NCI-H226 (cell line): ENCODE results near the gene ACER2.

Source experiments
- DNase-seq: peaks from one replicate; pipeline ENCODE4 v3.0.0-alpha.2; 2015

Gene ACER2

GRCh38 chr9:19456996-19457692 is 48.3 kb downstream of the ACER2 start:
- peak; percentile 49 for DNase-seq

DNA sequence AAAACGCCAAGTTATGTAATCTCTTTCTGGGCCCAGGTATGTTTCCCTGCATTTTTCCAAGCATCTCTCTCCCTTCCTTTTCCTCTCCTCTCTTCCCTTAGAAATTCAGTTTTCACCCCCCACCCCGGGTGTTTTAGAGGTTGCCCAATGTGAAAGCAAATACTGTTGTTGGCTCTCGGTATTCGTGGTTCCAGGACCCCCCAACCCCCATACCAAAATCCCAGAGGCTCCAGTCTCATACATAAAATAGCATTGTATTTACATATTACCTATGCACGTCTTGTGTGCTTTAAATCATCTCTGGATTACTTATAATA is 48.8 kb downstream of the ACER2 start:
- DNase-seq: no peak

GRCh38 chr9:19460243-19460642 is 51.4 kb downstream of the ACER2 start:
- no peak for DNase-seq

- DNase-seq: no peak
Measured at GRCh38 chr9:19461135-19461534, 52.3 kb downstream of the ACER2 start.

DNA sequence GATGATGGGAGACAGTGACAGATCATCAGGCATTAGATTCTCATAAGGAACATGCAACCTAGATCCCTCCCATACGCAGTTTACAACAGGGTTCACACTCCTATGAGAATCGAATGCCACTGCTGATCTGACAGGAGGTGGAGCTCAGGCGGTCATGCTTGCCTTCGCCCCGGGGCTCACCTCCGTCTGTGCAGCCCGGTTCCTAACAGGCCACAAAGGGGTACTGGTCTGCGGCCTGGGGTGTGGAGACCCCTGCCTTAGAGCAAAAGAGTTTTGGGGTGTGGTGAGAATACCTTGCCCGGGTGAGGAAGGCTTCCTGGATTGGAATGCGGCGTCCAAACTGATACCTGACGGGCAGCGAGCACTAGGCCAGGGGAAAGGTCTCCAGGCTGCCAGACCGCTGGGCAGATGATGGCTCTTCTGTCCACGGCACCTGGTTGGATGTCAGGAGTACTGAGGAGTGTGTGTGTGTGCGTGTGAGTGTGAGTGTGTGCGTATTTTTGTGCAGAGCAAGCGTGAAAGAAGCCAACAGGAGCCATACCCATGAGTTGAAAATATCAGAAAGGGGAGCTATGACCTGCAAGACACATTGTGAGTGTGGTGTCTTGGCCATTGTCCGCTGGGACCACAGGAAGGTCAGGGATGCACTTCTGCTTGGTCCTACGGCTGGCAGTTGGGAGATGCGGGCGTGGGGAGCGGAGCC is 55.4 kb downstream of the ACER2 start:
- DNase-seq: no peak

GRCh38 chr9:19464764-19465585 is 56.2 kb downstream of the ACER2 start:
- peak; percentile 68 for DNase-seq

DNA sequence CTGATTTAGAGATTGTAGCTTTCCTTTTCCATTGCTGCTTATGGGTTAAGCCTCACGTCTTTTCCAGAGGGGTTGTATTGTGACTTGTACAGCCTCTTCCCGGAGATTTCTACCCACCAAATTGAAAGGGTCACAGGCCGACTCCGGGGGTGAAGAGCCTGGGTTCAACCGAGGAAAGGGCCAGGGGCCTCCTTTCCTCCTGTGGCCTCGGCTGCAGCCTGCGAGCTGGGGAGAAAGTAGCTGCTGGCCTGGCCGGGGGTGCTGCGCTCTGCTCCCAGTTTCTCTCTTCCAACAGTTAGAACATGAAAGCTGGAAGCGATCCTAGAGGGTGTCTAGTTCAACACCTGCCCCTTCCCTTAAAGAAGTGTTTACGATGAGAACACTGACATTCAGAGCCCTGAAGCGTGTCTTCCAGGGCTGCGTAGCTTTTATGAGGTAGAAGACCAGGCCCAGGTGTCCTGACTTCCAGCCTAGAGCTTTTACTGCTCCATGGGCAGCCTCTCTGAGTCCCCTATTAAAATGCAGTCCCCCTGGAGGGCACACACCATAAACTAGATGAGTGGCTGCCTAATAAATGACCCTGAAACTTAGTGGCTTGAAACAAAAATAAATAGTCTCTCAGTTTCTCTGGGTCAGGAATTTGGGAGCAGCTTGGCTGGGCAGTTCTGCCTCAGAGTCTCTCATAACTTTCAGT is 56.9 kb downstream of the ACER2 start:
- no peak for DNase-seq

GRCh38 chr9:19466280-19466639 is 57.5 kb downstream of the ACER2 start:
- DNase-seq: no peak

DNA sequence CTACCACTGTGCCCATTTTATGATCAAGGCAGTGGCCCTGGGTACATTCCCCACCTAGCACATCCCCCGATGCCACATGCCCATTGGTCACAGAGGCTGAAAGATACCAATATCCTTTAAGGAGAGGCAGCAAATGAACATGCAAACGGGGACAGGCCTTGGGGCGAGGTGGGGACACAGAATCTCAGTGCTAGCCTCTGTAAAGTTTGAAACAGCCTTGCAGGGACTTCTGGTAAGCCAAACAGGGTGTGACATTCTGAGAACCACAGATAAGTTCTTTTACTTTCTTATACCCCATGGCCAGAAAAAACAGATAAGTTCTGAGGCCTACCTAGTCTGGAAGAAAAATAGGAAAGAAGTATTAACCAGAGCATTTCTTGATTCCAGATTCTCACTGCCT is 60.5 kb downstream of the ACER2 start:
- no peak for DNase-seq

GRCh38 chr9:19470567-19470966 is 61.8 kb downstream of the ACER2 start:
- DNase-seq: no peak

GRCh38 chr9:19470981-19471650 is 62.3 kb downstream of the ACER2 start:
- DNase-seq: no peak

GRCh38 chr9:19471737-19472648 is 63.2 kb downstream of the ACER2 start:
- DNase-seq: peak; percentile 19

GRCh38 chr9:19473605-19474004 is 64.8 kb downstream of the ACER2 start:
- DNase-seq: no peak

- DNase-seq: no peak
Measured at GRCh38 chr9:19479874-19480273, 71.1 kb downstream of the ACER2 start.

DNA sequence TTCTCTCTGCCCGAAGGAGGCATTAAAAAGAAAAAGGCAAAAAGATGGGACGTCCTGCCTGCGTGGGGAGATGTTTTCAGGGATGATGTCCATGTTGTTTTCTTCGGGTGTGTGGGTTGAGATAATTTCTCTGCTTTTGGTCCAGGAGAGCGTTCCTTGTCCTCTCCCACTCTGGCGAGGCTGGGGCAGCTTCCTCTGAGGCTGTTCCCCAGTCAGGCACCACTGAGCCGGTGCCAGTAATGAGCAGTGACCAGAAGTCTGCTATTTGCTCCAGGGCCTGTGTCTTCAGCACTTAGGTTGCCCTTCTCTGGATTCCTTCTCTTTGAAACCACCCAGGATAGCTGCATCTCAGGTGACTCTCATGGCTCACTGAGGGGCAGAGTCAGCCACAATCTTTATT is 71.5 kb downstream of the ACER2 start:
- DNase-seq: no peak

DNA sequence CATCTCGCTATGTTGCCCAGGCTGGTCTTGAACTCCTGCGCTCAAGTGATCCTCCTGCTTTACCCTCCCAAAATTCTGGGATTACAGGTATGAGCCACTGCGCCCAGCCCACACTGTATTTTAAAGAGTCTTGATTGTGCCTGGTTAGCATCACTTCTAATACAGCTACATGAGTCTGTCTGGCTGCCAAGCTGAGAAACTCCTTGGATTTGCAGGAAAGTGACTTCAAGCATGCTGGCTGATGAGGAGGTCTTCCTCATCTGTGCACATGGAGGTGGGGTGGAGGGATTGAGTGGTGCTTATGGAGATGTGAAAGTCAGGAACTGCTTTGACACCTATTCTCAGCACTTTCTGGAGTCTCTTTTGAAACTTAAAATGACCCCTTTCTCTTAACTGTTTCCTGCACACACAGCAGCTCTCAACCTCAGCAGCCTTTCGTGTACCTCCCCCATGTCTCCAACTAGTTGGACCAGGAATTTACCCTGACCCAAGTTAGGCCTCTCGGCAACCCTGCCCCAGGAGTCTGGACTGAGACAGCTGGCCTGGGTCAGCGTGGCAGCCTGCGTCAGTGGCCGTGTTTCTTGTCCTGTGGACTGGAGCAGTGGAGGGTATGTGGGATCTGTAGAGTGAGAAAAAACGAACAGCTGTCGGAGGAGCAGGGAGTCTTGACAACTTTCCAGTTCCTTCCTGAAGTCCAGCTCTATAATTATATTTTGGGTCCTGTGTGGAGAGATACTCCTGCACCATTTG is 72.5 kb downstream of the ACER2 start:
- DNase-seq: no peak

GRCh38 chr9:19481971-19482404 is 73.2 kb downstream of the ACER2 start:
- DNase-seq: no peak

GRCh38 chr9:19484699-19485098 is 75.9 kb downstream of the ACER2 start:
- no peak for DNase-seq

- DNase-seq: no peak
Measured at GRCh38 chr9:19485193-19485592, 76.4 kb downstream of the ACER2 start.

DNA sequence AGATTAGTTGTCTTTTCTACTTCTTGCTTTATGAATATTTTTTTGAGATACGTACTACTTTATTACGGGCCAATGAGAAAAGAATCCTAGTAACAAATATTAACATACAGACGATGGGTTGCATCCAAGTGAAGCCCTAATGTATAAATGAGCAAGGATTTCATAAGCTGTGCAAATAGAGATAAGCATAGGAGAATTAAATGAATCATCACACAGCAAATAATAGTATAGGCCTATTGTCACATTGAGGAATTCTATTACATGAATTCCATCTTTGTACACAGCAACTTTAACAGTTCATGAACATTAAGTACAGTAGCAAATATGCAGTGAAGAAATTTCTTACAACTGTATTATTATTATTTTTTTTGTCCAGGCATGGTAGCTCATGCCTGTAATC is 78.0 kb downstream of the ACER2 start:
- no peak for DNase-seq

GRCh38 chr9:19488721-19489120 is 79.9 kb downstream of the ACER2 start:
- DNase-seq: no peak
